ENCODE results near the gene CLBA1.

Gene CLBA1

GRCh38 chr14:104980611-104981531 is 4.7 kb upstream of the CLBA1 start:
- DNase-seq: no peak

DNA sequence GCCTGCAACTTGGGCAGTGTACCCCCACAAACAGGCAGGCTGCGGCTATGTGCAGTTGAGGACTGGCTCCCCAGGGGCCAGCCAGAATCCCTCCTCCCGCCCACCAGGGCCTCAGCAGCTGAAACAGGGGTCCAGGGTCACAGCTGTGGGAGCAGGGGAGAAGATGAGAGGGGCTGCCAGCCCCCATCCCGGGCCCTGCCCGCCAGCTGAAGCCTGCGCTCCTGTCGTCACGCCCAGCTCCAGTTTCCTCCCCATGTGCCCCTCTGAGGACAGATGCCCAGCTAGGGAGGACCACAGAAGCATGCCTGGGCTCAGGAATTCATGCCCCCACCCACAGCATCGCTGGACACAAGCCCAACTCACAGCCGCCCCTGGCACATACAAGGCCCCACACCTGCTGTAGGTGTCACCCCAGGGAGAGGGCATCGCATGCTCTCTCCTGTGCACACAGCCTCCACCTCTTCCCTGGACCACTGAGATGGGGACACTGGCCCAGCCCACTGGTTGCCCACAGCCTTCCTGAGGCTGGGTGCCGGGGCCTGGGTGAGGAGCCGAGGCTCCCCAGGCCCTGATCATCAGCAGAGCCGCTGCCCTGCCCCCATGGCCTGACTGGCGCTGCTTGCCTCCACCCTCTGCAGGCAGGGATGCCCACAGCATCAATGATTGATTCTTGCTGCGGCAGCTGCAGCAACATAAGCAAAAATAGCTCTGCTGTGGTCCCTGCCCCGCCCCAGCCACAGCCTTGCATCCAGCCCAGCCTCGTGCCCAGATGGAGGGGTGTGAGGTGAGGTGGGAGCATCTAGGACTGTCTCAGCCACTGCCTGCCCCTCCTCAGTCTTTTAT is 3.7 kb upstream of the CLBA1 start:
- DNase-seq: no peak

DNA sequence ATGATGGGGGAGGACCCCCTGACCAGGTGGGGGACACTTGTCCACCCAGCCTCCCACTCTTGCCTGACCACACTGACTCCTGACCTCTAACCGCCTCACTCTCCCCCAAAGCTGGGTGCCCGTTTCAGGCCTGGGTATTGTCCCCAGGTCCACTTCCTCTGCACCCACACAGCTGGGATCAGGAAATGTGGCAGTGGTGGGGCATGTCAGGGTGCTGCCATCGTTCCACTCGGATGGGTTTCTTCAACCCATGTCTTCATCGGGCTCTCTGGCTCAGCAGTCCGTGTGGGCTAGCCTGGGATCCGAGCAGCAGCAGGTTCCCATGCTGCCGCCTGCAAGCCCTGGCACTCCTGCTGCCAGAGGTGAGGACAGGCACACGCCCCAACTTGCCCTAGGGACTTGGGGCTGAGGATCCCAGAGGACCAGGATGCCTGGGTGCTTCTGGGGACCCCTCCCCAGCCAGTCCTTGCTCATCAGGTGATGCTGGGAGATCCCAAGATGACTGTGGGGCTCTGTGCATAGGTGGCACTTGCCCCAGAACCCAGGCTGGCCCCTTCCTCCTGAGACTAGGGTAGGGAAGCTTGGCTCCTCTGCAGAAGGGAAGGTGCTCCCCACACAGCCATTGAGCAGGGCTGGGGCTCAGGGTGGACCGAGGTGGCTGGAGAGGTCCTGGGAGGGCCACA is 2.9 kb upstream of the CLBA1 start:
- DNase-seq: no peak

DNA sequence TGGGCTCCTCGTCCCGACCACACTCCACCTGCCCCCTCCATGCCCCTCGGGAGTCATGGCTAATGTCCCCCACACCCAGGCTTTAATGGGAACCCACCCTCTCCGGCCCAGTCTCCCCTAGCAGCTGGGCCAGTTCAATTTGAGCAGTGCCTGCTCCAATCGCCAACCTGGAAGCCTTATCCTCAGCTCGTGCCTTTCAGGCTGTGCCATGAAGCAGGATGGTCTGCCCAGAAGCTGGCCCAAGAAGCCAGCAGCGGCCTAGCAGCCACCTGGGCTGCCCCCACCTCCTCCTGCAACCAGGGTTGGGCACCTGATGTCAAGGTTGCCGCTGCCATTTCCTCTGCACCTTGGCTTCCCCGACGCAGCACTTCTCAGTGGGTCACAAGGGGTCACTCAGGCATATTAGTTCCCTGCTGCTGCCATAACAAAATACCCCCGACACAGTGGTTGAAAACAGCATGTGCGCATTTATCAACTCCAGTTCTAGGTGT is 2.3 kb upstream of the CLBA1 start:
- no peak for DNase-seq

DNA sequence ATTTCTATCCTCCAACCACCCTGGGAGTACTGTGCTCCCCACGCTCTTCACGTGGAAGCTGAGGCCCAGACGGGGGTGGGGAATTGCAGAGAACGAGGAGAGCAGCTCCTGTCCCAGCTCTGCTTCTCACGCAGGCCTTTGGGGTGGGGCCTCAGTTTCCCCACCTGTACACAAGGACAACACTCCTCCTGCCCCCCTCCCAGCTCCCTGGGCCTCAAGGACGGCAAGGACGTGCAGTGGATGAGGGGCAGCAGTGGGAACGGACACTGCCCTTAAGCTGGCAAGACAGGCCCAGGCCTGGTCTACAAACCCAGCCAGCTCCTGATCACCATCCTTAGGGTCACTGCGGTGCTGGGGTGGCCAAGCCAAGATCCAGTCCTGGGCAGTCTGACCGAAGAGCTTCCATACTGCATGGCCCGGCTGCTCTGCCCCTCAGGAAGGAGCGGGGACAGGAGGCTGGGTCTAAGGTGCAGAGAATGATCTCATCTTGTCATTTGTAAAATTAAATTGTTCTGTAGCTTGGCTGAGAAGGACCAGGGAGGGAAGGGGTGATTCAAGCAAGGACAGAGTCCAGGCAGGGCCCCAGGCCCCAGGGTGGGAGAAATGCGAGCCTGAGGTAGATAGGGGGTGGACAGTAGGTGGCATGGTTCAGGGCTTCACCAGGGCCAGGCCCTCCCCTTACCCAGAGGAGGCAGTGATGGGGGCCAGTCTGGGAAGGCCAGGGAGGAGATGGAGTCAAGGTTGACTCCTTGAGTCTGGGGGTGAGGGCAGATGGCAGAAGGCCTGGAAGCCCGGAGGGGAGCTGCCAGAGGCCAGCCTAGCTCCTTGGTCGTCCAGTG is 1.3 kb upstream of the CLBA1 start:
- no peak for DNase-seq

DNA sequence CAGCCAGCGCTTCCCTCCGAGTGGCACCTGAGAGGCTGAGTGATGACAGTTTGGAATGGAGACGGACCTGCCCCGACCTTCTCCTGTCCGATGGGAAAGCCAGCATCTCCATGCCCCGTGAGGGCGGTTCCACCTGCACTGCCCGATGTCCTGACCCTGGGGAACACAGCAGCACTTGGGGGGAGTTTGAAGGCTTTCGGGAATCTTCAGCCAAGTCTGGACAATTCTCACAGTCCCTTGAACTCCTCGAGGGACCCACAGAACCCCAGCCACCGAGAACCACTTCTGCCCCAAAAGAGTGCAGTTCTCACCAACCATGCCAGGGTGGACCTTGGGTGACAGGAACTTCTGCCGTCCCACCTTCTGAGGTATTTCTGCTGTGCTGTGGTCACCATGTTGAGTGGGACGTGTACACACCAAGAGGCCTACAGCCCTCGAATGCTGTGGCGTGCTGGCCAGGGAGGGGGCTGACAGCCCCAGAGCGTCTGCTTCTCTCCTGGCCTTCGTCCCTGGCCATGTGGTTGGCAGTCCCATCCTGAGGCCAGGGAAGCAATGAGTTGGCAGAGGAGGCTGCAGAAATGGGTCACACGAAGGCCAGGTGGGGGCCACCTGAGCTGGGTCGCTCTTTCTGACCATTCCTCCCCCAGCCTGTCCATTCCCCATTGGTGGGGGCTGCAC is 1.0 kb downstream of the CLBA1 start:
- no peak for DNase-seq

- no peak for DNase-seq
These were observed 3.8 kb downstream of the CLBA1 start for GRCh38 chr14:104989236-104989950.

GRCh38 chr14:104989951-104990303 is 4.3 kb downstream of the CLBA1 start:
- no peak for DNase-seq

DNA sequence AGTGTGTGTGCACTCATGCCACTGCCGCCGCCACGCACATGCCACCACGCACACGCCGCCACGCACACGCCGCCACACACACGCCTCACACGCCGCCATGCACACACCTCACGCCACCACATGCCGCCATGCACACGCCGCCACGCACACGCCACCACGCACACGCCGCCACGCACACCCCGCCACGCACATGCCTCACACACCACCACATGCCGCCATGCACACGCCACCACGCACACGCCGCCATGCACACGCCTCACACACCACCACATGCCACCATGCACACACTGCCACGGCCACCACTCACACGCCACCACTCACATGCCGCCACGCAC is 6.3 kb downstream of the CLBA1 start:
- DNase-seq: no peak

- no peak for DNase-seq
These were observed 6.9 kb downstream of the CLBA1 start for GRCh38 chr14:104992501-104992900.

DNA sequence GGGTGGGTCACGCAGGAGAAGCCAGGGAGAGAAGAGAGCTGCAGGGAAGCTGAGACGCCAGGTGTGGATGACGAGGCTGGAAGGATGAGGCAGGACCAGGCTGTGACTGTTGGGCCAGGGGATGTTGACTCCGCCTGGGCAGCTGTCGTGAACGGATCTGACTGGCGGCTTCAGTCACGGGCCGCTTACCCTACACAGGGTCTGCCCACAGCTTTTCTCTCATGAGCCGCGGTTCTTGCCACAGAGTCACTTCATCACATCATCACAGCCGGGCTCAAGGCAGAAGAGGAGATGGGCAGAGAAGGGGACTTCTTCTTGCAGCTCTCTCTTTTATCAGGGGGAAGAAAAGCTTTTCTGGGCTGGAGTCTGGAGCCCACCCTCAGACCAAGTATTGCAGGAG is 7.7 kb downstream of the CLBA1 start:
- no peak for DNase-seq

- no peak for DNase-seq
These were observed 8.4 kb downstream of the CLBA1 start for GRCh38 chr14:104993808-104994591.

GRCh38 chr14:104994978-104995377 is 9.4 kb downstream of the CLBA1 start:
- no peak for DNase-seq

DNA sequence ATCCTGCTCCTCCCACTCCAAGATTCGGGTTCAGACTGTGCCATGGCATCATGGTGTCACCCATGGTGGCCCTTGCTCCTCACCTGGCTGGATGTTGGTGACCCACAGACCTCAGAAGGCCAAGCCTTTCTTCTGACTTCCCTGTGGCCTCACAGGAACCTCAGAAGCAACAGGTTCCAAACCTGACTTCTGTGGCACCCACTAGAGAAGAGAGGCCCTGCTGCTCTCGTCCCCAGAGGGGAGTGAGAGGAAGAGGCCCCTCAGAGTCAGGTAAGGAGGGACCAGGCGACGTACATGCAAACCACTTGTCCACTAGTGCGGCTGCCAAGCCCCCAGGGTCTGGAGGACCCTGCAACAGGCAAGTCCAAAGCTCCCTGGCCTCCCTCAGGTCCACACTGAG is 10.4 kb downstream of the CLBA1 start:
- DNase-seq: no peak

- no peak for DNase-seq
These were observed 10.9 kb downstream of the CLBA1 start for GRCh38 chr14:104996483-104996882.

DNA sequence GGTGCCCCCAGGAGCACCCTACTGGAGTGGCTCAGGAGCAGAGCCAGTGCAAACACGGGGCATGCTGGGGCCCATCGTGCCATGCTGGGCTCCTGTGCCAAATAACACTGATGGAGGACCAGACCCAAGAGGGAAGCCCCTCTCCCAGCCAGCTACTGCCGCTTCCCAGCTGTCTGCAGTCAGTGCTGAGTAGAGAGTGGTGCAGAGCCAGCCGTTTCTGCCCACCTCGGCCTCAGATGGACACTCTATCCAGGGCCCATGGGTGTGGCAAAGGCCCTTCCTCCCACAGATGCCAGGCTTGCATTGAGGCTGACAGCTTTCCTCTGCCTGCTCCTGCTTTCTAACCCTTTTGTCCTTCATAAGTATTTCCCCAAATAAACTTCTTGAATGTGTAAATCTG is 13.2 kb downstream of the CLBA1 start:
- DNase-seq: no peak

GRCh38 chr14:104999361-104999760 is 13.8 kb downstream of the CLBA1 start:
- no peak for DNase-seq

GRCh38 chr14:105005329-105005928 is 19.8 kb downstream of the CLBA1 start:
- no peak for DNase-seq

GRCh38 chr14:105005929-105006830 is 20.6 kb downstream of the CLBA1 start:
- DNase-seq: no peak

Data from T-helper 9 cell (primary cell).